HG02610 (cell line): Measurements from ENCODE around the gene SBK1.

Experiments
- ATAC-seq: cut with Tn5 transposase; IDR thresholded peaks from one replicate; pipeline ENCODE4 v1.9.1; 2021; ENCODE audit warnings: mild to moderate bottlenecking, moderate library complexity; ENCODE audit not compliant: unreplicated experiment

SBK1 gene

GRCh38 chr16:28280881-28281836 lies 11.2 kb upstream of the SBK1 start:
- no peak for ATAC-seq

GRCh38 chr16:28282045-28282444 lies 10.3 kb upstream of the SBK1 start:
- ATAC-seq = no peak

- ATAC-seq = no peak
These were observed 9.2 kb upstream of the SBK1 start for GRCh38 chr16:28283173-28283572.

GRCh38 chr16:28283798-28284577 lies 8.3 kb upstream of the SBK1 start:
- no peak for ATAC-seq

GRCh38 chr16:28285649-28286048 lies 6.7 kb upstream of the SBK1 start:
- ATAC-seq = no peak

- ATAC-seq = no peak
These were observed 4.2 kb upstream of the SBK1 start for GRCh38 chr16:28288114-28288513.

GRCh38 chr16:28289048-28289447 lies 3.3 kb upstream of the SBK1 start:
- no peak for ATAC-seq

- no peak for ATAC-seq
These were observed 2.1 kb upstream of the SBK1 start for GRCh38 chr16:28289939-28290858.

- ATAC-seq = no peak
These were observed 1.5 kb upstream of the SBK1 start for GRCh38 chr16:28290859-28291254.

GRCh38 chr16:28292731-28293600 lies 641 bp downstream of the SBK1 start:
- no peak for ATAC-seq

GRCh38 chr16:28293601-28293960 lies 1.3 kb downstream of the SBK1 start:
- ATAC-seq = no peak

GRCh38 chr16:28294201-28294600 lies 1.9 kb downstream of the SBK1 start:
- no peak for ATAC-seq

GRCh38 chr16:28295276-28295675 lies 3.0 kb downstream of the SBK1 start:
- no peak for ATAC-seq

GRCh38 chr16:28297308-28297707 lies 5.0 kb downstream of the SBK1 start:
- no peak for ATAC-seq

GRCh38 chr16:28297784-28298510 lies 5.6 kb downstream of the SBK1 start:
- ATAC-seq = no peak

GRCh38 chr16:28298511-28298878 lies 6.2 kb downstream of the SBK1 start:
- no peak for ATAC-seq

- no peak for ATAC-seq
These were observed 8.0 kb downstream of the SBK1 start for GRCh38 chr16:28300327-28300726.

GRCh38 chr16:28301154-28301553 lies 8.8 kb downstream of the SBK1 start:
- ATAC-seq = no peak

GRCh38 chr16:28301620-28302019 lies 9.3 kb downstream of the SBK1 start:
- no peak for ATAC-seq
